HuH-7.5 (cell line): ENCODE data around the gene FKBP11.
"Not testable (repeated sequence)": the region's sequence is repeated elsewhere in the genome, so short reads cannot be mapped to it uniquely, and the experiment has no call there.

ENCODE experiments used
- DNase-seq: peaks from one replicate; pipeline ENCODE4 v3.0.0; 2011; ENCODE audit warnings: low spot score

The FKBP11 gene

DNA sequence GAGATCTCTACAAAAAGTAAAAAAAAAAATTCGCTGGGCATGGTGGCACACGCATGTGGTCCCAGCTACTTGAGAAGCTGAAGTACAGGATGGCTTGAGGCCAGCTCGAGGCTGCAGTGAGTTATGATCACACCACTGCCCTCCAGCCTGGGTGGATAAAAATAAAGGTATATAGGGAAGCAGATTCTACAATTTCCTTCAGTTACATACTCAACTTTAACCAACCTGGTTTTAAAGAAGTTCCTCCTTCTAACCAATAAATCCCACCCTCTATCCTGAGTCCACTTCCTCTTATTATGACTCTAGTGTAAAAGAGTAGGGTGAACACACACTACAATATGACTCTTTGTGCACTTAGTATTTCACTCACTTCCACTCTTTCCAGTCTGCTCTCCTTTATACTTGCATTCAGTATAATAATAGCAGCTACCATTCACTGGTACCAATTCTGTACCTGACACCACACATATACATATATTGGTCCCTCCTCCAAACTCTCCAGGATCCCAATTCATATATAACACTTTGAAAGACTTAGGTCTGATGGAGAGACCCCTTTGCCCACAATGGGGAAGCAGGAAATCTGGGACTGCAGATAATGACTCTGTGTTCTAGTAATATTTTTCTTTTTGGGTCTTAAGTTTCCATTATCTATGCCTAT is 29.7 kb upstream of the FKBP11 start:
- DNase-seq = no peak

DNA sequence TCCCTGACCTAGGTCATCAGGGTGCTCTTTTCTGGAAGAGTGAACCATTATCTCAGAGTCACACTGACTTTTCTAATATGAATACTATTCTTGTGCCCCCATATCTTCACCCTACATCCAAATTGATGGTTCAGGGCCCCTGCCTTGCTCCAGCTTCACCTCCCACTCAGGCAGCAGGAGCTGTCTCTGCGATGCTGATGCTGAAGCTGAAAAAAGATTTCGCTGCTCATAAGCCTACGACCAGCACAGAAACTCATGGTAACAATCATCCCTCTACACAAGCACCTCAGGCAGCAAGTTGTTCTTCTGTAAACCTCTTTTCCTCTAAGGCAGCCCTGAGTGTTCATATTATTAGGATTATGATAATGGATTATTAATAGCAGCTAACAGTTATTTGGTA is 28.8 kb upstream of the FKBP11 start:
- no peak for DNase-seq

DNA sequence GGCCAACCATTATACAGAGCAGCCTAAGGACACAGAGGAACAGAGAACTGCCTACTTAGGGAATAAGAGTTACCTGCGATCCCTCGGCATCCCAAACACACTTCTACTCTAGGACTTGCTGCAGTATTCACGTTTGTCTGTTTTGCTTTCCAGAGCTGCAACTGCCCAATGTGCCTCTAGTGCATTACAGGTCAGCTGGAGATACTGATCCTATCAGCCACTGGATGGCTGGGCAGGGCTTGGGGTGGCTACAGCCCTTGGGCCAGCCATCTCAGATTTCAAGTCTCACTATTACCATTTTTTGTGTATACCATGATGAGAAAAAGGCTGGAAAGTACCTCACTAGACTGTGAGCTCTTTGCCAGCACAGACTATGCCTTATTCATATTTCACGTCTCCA is 27.4 kb upstream of the FKBP11 start:
- DNase-seq = no peak

DNA sequence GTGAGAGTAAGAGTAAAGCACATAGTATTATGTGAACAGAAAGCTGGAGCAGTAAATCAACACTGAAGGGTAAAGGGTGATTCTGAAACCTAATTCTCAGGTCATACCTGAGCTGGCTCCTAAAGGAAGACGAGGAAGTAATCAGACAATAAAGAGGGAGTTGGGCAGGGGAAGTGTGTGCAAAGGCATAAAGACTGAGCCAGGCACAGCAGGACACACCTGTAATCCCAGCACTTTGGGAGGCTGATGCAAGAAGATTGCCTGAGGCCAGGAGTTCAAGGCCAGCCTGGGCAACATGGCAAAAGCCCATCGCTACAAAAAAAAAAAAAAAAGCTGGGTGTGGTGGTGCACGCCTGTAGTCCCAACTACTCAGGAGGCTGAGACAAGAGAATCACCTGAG is 22.4 kb upstream of the FKBP11 start:
- no peak for DNase-seq

DNA sequence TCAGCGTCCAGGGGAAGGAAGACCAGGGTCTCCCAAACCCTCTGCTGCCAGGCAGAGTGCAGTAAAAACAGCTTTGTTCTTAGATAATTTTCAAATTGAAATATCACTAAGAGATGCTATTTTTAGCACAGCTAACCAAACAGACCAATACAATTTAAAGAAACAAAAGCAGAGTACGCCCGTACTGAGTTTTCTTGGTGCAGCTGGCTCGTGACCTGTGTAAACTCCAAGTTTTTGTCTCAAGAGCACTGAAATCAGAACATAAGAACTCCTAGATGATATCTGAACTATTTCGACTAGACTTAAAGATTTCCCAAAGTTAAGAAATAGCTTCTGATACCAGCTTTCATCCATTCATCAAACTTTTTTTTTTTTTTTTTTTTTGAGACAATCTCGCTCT is 21.7 kb upstream of the FKBP11 start:
- DNase-seq = no peak

DNA sequence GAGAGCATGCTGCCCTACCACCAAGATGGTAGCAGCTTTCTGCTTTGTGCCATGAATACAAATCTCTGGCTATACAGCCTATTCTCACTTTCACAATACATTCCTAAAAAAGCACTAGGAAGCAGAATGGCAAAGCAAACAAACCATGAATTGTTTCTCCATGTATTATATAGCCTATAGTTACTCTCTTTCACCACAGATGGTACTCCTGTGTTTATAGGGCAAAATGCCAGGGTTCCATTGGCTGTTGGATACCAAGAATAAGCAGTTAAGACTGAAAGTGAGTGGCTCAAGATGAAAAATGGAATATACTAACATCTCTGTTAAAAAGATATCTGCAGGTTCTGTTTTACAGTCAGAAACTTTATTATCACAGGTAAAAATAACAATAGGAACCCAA is 20.9 kb upstream of the FKBP11 start:
- no peak for DNase-seq

DNA sequence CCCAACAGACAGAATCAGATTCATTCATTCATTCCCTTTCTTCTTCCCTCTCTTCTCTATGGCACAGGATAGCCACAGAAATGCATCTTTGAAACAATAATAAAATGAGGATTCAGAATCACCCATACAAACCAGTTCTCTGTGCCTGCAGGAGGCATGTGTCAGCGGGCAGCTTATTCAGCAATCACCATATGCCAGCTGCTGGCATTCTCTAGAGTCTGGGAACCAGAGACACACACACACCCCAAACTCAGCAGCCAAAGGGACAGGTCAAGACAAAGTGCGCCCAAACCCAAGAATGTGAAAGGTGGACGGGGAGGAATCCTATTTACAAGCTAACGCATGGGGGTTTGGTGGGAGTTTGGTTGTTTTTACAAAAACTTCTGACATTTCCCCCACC is 17.9 kb upstream of the FKBP11 start:
- no peak for DNase-seq

DNA sequence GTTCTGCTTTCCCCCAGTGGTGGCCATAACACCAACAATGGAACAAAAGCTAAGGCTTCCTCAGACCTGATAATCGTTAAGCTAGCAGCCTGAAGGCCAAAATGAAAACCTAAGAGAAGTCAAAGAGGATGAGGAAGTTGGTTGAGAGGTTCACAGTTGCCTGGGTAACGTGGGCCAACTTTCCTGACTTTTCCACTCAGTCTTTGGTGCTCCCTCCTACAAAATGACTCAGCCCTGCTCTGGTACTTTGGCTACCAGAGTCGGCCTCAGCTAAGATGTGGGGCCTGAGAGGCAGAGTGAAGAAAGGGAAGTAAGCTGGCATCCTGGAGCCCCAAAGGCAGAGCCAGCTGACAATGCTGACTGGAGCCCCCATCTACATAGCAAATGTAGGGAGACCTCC is 14.9 kb upstream of the FKBP11 start:
- DNase-seq = no peak

DNA sequence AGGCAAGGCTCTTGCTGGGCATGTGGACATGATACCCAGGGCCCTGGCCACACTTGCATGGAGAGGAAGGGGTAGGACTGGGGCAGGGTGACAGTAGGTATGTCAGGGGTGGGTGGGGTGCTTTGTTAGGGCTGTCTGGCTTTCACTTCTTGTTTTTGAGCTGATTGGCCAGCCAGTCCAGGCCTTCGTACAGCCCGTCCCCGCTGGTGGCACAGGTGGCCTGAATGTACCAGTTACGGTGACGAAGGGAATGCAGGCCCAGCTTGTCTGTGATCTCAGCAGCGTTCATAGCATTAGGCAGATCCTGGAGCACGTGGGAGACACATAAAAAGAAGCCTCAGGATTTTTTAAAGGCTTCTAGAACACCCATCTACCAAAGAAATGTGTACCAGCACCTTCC is 13.5 kb upstream of the FKBP11 start:
- no peak for DNase-seq

DNA sequence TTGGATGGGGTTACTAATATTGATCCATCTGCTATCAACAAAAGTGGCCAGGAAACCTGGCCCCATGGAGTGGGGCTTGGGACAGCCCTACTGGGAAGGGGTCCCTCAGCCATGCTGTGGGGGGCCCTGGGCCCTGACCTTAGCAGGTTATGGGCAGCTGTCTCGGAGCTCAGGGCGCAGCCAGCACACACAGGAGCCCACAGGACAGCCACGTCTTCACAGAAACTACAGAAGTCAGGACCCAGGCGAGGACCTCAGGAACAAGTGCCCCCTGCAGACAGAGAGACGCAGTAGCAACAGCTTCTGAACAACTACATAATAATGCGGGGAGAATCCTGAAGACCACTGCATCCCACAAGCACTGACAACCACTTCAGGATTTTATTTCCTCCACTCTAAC is 11.9 kb upstream of the FKBP11 start:
- DNase-seq = no peak

DNA sequence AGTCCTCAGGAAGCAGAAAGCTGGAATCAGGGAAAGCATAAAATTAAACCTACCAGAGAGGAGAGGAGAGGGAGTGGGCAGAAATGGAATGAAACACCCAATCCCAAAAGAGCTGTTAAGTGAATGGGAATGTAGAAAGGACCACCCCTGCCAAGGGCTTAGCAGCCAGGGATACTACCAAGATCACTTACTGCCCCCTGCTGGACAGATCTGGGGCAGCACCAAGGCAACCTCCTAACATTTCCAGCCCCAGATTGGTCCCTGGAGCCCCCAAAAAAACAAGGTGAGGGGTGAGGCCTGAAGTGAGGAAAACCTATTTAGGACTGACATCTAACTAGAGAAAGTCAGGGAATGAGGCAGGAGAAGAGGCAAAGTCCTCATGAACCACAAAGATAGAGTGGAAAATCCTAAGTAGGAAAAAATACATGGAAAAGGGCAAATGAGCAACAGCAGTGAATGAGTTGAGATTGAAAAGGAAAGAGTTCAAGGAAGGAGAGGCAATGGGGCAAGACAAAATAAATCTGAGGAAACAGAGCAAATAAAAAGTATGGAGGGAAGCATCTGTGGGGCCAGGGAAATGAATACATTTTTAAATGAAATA is 11.2 kb upstream of the FKBP11 start:
- DNase-seq = peak; percentile 78

DNA sequence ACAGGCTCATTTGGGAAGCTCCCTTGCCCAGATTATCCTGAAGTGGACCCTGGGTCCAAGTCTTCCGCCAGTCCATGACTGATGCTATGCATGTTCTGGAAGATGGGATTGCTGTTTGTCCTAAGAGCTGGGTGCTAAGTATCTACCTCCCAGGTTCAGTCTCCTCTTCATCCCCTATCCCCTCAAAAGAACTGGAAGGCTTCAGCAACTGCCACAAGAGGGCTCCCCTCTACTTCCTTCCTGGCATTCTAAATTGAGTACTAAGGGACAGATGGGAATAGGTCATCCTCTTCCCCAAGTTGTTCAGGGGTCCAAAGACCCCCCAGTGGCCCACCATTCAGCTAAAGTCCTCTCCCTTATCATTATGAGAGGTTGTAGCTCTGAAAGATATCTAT is 9.0 kb upstream of the FKBP11 start:
- peak; percentile 40 for DNase-seq

DNA sequence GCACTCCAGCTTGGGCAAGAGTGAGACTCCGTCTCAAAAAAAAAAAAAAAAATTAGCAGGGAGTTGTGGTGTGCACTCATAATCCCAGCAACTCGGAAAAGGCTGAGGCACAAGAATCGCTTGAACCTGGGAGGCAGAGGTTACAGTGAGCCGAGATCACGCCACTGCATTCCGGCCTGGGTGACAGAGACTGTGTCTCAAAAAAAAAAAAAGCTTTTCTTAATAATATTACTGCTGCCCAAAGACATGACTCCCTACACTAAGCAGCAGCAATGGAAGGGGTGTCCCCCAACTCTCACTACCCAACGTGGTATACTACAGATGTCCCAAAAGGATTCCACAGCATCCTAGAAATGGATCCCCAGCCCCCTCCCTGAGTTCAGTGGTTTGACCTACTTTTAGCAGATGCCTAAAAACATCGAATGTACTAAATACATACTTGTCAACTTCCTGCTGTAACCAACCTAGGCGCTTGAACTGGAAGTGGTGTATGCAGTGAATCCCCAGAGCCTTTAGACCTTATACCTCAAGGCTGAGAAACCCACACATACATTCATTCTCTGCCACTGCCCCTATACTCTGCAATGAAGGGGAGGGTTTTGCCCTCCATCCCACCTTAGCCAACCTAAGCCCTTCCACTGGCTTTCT is 8.5 kb upstream of the FKBP11 start:
- DNase-seq = no peak

DNA sequence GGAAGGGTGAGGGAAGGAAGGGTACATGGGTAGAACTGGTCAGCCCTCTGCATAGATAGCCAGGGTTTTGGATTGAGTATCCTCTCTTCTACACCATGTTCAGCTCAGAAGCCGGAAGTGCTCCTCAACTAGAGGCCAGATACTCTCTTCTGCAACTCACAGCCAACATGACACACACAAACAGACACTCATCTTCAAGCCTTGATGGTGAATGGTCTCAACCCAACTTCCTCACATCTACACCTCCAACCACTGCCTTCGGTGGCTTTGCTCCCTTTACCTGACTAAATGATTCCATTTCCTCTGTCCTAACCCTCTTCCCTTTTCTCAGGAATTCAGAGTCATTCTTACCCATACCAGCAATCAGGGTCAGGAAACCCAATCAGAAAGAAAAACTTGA is 7.6 kb upstream of the FKBP11 start:
- no peak for DNase-seq

DNA sequence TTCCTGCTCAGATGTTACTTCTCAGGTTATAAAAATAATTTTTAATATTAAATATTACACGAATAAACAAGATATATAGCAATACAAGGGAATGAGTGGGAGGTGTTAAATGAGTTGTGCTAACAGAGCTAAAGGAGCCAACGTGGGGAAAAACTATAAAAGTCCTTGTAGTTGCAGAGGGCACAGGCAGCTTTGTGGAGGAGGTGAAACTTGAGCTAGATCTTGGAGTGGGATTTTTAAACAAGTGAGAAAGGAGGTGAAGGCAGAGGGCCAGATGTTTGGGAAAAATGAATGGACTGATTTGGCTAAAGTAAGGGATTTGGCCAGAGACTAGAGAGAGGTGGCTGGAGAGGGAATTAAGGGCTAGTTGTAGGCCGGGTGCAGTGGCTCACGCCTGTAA is 5.2 kb upstream of the FKBP11 start:
- DNase-seq = no peak

DNA sequence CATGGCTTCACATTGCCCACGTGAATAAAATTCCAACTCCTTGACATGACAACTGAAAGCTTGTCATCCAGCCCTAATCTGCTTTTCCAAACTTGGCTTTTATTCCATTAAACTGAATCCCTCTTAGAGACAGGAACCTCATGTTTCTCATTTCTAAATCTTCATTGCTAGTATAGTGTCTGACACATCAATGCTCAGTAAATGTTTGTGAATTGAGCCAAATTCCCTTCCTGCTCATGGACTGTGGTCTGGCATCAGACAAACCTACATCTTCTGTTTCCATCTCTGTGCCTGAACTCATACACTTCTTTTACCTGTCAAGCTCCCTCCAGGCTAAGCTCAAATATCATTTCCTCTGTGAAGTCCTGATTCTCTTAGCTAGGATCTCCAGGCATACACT is 4.3 kb upstream of the FKBP11 start:
- no peak for DNase-seq

DNA sequence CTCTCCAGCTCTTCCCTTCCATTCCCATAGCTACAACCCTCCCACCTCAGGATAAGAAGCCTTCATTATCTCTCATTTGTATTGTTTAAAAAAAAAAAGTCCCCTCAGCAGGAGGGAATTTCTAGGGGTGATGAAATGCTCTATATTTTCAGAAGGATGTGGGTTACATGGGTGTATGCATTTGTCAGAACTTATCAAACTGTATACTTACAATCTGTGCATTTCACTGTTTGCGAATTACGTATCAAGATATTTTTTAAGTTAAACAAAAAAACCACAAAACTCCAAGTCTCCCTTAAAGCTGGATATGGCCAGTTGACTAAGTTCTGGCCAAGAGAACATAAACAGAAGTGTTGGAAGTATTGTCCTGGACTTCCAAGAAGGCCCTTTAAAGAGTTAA is 2.0 kb upstream of the FKBP11 start:
- no peak for DNase-seq

DNA sequence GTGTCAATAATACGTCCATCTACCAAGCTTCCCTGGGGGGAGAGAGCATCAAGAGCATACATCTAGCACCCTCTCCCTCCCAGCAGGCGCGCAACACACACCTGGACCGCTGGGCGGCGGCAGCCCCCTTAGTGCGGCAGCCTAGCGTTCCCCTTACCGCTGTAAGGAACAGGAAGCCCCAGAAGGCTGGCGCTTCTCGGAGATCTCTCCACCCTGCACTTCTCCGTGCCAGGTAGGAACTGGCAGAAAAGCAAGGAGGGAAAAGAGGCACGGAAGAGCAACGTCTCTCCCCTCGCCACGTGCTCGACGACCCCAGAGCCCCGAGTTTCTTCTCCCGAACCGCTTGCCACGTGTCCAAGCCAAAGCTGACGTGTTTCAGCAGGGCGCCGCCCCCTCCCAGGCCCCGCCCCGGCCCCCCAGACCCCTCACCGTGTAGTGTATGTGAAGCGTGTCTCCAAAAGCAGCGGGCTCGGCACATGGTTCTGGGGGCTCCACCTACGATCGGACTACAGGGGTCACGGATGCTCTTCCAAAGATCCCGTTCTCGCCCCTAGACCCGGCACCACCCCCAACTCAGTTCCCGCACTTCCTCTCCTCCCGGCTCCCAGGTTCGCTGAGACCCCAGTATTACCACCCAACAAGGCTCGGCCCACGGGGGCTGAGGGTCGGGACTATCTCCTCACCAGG is 532 bp downstream of the FKBP11 start:
- peak; percentile 78 for DNase-seq

DNA sequence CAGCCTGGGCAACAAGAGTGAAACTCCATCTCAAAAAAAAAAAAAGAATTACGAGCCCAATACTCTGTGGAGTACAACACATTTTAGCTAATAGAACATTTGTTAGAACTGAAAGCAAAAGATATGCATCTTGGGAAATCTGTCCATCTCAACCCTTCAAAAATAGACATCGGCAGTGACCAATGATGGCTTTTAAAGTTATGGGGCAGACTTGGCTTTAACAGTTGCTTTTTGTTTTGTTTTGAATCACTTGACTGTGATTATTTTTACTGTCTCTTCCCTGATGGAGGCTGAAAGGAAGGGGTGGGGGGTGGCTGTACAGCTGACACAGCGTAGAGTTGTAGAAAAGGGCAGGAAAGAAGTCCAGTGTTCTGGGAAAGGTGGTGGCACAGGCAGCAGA is 2.2 kb downstream of the FKBP11 start:
- no peak for DNase-seq

DNA sequence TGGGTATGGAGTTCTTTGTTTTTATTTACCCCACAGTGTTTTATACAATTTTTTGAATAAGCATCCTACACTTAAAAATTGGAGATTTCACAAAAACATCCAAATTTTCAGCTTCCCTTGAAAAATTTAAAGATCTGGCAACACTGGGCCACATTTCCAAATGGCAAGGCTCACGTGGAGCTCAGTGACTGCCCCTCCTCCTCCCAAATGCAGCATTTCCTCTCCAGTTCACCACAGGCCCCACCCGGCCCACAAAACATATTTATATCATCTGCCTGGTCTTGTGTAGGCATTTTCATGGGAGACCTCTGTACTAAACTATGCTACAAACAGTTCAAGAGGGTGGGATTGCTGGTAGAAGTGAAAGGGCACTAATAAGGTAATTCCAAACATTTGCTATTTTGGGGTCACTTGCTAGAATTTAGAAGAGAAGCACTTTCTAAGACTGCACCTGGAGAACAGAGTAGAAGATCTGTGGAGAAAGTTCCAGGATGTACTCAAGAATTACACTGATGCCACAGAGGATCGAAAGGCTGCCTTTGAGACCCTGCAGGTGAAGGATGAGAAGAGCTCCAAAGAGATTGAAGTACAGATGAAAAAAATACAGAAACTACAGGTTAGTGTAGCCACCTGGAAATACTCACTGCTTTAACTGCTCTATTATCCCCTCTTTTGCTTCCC is 7.3 kb downstream of the FKBP11 start:
- no peak for DNase-seq

DNA sequence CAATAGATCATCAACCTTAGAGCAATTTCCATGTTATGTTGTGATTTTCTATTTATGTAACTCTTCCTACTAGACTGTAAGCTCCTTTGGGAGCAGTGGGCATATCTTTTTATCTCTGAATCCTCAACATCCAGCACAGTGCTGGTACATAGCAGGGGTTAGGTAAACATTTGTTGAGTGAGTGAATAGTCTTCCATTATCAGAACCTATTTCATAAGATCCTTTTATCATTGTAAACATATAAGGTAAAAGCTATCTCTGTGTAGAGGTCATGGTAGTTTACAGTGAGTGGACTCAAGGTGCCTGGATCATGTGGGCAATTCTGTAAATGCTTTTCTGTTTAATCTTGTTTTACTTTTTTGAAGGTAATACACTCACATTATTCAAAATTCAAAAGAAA is 15.1 kb downstream of the FKBP11 start:
- DNase-seq = peak; percentile 35

DNA sequence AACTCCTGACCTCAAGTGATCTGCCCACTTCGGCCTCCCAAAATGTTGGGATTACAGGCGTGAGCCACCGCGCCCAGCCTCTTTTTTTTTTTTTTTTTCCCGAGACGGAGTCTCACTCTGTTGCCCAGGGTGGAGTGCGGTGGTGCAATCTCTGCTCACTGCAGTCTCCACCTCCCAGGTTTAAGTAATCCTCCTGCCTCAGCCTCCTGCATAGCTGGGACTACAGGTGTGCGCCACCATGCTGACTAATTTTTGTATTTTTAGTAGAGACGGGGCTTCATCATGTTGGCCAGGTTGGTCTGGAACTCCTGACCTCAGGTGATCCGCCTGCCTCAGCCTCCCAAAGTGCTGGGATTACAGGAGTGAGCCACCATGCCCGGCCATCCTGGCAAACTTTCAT is 15.6 kb downstream of the FKBP11 start:
- not testable (repeated sequence) for DNase-seq

DNA sequence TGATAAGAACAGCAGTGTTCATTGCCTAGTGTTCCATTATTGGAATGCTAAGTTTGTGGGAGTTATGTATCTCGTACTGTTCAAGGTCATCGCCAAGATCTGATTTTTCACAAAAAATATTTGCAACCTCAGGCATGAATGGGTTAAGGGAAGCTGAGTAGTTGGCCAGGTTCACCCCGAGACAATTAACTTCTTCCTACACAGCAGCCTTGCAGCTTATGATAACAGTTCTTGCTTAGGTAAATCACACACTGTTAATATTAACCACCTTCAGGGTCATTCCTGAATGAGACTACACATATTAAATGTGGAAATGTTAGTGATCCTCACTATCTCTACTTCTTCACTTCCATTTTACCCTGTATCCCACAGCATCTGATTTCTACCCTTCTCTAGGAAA is 18.0 kb downstream of the FKBP11 start:
- no peak for DNase-seq
